ENCODE measurements around the gene CYFIP2.
"Not testable (repeated sequence)": the region's sequence is repeated elsewhere in the genome, so short reads cannot be mapped to it uniquely, and the experiment has no call there.

The CYFIP2 gene

DNA sequence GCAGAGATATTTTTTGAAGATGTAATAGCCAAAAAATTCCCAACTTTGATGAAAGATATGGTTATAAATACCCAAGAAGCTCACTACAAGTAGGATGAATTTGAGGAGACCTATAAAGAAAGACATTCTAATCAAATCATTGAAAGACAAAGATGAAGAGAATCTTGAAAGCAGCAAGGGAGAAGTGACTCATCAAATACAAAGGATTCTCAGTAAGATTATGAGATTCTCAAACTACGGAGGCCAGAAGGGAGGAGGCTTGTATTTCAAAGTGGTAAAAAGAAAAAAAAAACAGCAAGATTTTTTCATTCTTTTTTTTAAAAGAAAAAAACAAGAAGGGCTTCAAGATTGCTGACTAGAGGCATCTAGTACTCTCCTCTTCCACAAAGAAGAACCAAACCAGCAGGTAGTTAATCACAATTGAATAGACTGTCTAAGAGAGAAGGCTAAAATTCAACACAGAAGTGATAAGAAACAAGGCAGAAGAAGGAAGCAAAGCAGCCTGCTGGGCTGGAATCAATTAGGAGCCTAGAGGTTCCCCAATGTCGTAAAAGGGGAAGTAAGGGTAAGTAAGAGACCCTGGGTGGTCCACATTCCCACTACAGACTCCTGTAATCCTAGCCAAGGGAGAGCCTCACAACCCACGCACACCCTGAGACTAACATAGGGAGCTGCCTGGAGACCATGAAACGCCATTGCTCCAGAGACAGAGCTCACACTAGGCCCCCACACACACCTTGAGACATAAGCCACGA, 135.0 kb downstream of the CYFIP2 start:
- TF ChIP-seq, protein P1, sequence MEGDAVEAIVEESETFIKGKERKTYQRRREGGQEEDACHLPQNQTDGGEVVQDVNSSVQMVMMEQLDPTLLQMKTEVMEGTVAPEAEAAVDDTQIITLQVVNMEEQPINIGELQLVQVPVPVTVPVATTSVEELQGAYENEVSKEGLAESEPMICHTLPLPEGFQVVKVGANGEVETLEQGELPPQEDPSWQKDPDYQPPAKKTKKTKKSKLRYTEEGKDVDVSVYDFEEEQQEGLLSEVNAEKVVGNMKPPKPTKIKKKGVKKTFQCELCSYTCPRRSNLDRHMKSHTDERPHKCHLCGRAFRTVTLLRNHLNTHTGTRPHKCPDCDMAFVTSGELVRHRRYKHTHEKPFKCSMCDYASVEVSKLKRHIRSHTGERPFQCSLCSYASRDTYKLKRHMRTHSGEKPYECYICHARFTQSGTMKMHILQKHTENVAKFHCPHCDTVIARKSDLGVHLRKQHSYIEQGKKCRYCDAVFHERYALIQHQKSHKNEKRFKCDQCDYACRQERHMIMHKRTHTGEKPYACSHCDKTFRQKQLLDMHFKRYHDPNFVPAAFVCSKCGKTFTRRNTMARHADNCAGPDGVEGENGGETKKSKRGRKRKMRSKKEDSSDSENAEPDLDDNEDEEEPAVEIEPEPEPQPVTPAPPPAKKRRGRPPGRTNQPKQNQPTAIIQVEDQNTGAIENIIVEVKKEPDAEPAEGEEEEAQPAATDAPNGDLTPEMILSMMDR (IDR thresholded peaks at IDR 0.05; ENCODE audit: borderline replicate concordance, insufficient read depth, low read depth, low read length), result no peak
- H3K4me3 ChIP-seq (ENCODE audit: low read depth, low read length), result no peak overlapping the region

DNA sequence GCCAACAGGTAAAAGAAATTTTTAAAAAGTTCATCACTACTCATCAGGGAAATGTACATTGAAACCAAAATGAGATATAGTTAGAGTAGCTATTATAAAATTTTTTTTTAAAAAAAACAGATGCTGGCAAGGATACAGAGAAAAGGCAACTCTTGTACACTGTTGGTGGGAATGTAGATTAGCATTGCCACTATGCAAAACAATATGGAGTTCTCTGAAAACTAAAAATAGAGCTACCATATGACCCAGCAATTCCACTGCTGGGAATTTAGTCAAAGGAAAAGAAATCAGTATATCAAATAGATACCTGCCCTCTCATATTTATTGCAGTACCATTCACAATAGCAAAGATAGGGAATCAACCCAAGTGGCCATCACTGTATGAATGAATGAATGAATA, 149.9 kb downstream of the CYFIP2 start:
- TF ChIP-seq, protein P1 (IDR thresholded peaks at IDR 0.05; ENCODE audit: borderline replicate concordance, insufficient read depth, low read depth, low read length), result no peak
- H3K4me3 ChIP-seq (ENCODE audit: low read depth, low read length), result no peak overlapping the region

DNA sequence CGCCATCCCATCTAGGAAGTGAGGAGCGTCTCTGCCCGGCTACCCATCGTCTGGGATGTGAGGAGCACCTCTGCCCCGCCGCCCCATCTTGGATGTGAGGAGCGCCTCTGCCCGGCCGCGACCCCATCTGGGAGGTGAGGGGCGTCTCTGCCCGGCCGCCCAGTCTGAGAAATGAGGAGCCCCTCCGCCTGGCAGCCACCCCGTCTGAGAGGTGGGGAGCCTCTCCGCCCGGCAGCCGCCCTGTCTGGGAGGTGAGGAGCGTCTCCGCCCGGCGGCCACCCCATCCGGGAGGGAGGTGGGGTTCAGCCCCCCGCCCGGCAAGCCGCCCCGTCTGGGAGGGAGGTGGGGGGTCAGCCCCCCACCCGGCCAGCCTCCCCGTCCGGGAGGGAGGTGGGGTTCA, 153.6 kb downstream of the CYFIP2 start:
- H3K4me3 ChIP-seq (ENCODE audit: low read depth, low read length), result not testable (repeated sequence)

DNA sequence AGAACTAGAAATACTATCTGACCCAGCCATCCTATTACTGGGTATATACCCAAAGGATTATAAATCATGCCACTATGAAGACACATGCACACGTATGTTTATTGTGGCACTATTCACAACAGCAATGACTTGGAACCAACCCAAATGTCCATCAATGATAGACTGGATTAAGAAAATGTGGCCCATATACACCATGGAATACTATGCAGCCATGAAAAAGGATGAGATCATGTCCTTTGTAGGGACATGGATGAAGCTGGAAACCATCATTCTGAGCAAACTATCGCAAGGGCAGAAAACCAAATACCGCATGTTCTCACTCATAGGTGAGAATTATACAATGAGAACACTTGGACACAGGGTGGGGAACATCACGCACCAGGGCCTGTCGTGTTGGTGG, 164.0 kb downstream of the CYFIP2 start:
- H3K4me3 ChIP-seq (ENCODE audit: low read depth, low read length), result not testable (repeated sequence)

DNA sequence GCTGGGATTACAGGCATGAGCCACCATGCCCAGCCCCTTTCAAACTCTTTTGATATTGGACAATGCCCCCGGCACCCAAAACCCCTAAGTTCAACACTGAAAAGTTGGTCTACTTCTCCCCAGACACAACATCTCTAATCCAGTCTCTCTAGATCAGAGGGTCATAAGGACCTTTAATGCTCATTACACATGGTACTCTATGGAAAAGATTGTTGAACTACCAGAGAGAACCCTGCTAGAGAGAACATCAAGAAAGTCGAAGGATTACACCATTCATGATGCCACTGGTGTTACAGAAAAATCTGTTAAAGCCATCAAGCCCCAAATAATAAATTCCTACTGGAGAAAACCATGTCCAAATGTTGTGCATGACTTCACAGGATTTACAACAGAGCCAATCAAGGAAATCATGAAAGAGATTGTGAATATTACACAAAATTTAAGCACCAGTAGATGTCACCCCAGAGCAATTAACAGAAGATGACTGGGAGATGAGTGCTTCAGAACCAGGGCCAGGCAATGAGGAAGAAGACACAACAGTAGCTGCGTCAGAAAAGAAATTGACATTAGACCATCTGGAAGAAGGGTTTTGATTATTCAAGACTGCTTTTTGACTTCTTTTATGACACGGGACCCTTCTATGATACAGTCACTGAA, 165.7 kb downstream of the CYFIP2 start:
- TF ChIP-seq, protein P1 (IDR thresholded peaks at IDR 0.05; ENCODE audit: borderline replicate concordance, insufficient read depth, low read depth, low read length), result peak; percentile 26; the same call in 1 of the 2 replicates

DNA sequence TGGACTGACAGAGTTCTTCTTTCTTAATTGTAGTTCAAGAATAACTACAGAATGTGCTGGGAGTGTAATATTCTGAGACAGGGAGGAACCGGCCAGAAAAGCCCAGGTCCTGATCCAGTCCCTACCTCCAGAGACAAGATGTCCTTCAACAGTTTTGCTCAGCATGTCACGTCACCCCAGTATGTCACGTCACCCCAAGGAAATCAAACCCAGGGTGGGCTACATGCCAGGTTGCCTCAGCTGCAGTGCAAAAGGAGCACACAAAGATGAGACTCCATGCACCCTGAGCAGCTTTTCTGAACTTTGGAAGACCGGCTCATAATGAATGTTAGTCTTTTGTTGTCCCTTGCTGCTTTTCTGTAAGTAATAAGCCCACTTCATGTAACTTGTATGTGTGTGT, 168.2 kb downstream of the CYFIP2 start:
- TF ChIP-seq, protein P1 (IDR thresholded peaks at IDR 0.05; ENCODE audit: borderline replicate concordance, insufficient read depth, low read depth, low read length), result no peak
- no peak overlapping the region for H3K4me3 ChIP-seq (ENCODE audit: low read depth, low read length)

More for the DNA sequence above, 165.7 kb downstream of the CYFIP2 start:
- H3K4me3 ChIP-seq (ENCODE audit: low read depth, low read length), result no peak overlapping the region

DNA sequence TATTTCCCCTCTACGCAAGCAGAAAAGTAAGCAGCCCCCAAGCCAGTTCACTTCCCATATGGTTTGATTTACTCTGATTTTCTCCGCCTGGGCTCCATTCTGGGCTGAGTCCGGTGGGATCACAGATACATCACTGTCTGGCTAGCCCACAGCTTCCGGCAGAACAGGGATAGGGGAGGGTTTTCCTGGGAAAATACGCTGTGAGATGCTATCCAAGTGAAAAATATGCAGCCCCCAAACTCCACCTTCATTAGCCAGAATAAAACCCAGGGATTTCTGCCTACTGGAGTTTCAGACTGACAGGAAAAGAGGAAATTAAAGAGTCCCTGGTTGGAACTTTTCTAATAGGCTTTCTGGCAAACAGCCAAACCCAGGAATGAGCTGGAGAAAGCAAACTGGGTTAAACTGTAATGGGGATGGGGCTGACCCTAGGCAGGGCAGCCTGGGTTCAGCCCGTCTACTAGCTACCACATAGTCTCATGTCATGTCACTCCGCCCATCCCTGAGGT, 177.2 kb downstream of the CYFIP2 start:
- no peak overlapping the region for H3K4me3 ChIP-seq (ENCODE audit: low read depth, low read length)
- TF ChIP-seq, protein P1 (IDR thresholded peaks at IDR 0.05; ENCODE audit: borderline replicate concordance, insufficient read depth, low read depth, low read length), result no peak

DNA sequence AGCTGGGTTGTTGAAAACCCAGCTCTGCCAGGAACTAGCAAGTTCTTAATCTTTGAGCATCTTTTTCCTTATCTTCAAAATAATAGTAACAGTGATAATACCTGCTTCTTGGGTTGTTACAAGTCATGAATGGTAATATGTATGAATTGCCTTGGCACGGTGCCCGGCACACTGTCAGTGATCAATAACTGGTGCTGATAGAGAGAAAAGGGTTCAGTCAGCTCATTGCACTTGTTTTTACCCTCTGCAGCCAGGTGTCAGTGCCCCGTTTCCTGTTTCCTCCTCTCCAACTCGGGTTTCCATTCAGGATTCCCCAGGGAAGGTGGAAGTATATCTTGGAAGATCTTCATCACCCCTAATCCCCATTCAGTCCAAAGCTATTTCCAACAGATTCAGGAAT, 178.3 kb downstream of the CYFIP2 start:
- TF ChIP-seq, protein P1 (IDR thresholded peaks at IDR 0.05; ENCODE audit: borderline replicate concordance, insufficient read depth, low read depth, low read length), result no peak
- no peak overlapping the region for H3K4me3 ChIP-seq (ENCODE audit: low read depth, low read length)
